ENCODE results near the gene CDH15. TPM values are rescaled to one million over a fixed set of nuclear protein-coding genes. Genes with fewer than 3 reads are reported as not detected.

The CDH15 gene
- total RNA-seq, 1 experiment from 2014 or later = not detected

DNA sequence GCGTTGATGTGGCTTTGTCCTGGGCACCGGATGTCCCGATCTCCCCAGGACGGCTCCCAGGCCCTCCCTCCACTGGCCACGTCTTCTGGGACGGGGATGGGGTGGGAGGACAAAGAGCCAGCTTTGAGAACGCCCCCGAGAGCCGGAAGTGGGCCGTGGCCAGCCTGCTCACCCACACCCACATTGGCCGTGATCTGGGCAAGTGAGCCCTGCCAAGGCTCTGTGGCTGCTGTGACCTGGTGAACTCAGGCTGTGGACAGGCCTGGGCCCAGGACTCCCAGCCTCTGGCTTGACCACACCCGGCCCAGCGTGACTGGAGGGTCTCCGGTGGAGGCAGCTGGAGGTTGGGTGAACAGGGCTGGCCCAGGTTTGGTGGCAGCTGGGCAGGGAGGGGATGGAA lies 3.3 kb downstream of the CDH15 start:
- H3K36me3 ChIP-seq (ENCODE audit: control insufficient read depth, insufficient read depth, low read length) = no peaks in the 10 kb centered on the region
- POLR2A ChIA-PET = no interaction called here
- Mint-ChIP-seq H3K4me3 (ENCODE audit: unreplicated experiment) (no peak overlapping the region), H3K27me3 (ENCODE audit: insufficient read depth, unreplicated experiment) (peaks cover 8% of the 10 kb centered on the region), H3K27ac (ENCODE audit: unreplicated experiment) (no peak overlapping the region), H3K36me3 (ENCODE audit: insufficient read depth, unreplicated experiment) (no peaks in the 10 kb centered on the region), H3K4me1 (ENCODE audit: low read depth, unreplicated experiment) (peaks cover 7% of the 10 kb centered on the region), H3K9me3 (ENCODE audit: unreplicated experiment) (no peaks in the 10 kb centered on the region)
- no peak overlapping the region for H3K4me3 ChIP-seq (ENCODE audit: low read depth, low read length)
- H3K4me1 ChIP-seq = peaks cover 17% of the 10 kb centered on the region
- intact Hi-C loops (cut with micrococcal nuclease; ENCODE audit: unreplicated experiment) = no loop called here
- H3K9me3 ChIP-seq = no peaks in the 10 kb centered on the region
- no peak for DNase-seq
- peaks cover 5% of the 10 kb centered on the region for H3K27me3 ChIP-seq (replicated peaks; ENCODE audit: control insufficient read depth, insufficient read depth, low read length)
- BruUV-seq (replicated peaks) = no TSS peak
- CTCF ChIA-PET = interaction anchor here (1.0 to 1.2 kb wide), 2 partner anchors 8 to 42 kb away, joined by 3 read pairs; partner anchors contain the start of gene ZNF778
- TF ChIP-seq, protein P1, sequence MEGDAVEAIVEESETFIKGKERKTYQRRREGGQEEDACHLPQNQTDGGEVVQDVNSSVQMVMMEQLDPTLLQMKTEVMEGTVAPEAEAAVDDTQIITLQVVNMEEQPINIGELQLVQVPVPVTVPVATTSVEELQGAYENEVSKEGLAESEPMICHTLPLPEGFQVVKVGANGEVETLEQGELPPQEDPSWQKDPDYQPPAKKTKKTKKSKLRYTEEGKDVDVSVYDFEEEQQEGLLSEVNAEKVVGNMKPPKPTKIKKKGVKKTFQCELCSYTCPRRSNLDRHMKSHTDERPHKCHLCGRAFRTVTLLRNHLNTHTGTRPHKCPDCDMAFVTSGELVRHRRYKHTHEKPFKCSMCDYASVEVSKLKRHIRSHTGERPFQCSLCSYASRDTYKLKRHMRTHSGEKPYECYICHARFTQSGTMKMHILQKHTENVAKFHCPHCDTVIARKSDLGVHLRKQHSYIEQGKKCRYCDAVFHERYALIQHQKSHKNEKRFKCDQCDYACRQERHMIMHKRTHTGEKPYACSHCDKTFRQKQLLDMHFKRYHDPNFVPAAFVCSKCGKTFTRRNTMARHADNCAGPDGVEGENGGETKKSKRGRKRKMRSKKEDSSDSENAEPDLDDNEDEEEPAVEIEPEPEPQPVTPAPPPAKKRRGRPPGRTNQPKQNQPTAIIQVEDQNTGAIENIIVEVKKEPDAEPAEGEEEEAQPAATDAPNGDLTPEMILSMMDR (IDR thresholded peaks at IDR 0.05; ENCODE audit: insufficient read depth in 1 of 2, low read depth in 1 of 2, low read length in 1 of 2, severe bottlenecking in 1 of 2, unreplicated experiment in 1 of 2) = no peak

DNA sequence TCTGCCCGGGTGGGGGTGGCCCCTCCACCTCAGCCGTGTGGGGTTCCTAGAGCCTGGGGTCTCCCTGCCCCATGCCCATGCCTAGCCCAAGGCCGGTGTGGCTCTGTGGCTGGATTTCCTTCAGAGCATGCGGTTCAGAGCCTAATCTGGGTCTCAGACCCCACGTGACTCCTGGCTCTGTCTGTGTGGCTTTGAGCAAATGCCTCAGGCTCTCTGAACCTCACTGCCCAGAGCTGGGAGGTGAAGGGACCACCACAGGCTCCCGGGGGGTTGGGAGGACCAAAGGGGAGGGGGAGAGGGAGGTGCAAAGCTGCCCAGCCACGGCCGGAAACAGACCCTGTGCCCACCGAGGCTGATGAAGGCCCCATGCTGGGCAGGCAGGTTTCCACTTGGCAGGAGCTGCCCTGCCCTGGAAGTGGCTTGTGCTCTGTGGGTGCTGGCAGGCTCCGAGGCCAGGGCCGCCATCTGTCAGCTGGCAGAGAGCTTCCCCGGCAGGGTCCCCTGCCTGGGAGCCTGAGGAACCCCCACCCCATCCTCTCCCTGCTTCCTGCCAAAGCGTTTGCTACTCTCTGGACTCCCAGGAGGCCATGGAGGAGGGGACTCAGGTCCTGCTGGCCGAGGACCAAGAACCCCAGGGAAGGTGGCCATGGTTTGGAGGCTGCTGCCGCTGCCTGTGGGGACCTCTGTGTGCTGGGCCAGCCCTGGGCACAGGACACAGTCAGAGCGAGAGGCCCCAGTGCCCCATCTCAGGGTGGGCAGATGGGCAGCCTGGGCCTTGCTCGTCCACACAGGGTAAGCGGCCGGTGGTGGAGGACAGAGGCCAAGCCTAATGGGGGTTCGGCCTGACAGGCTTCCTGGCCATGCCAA lies 4.0 kb downstream of the CDH15 start:
- BruUV-seq (replicated peaks) = no TSS peak
- Mint-ChIP-seq H3K9me3 (ENCODE audit: unreplicated experiment) (no peaks in the 10 kb centered on the region), H3K27me3 (ENCODE audit: insufficient read depth, unreplicated experiment) (peaks cover 8% of the 10 kb centered on the region), H3K36me3 (ENCODE audit: insufficient read depth, unreplicated experiment) (no peaks in the 10 kb centered on the region), H3K4me3 (ENCODE audit: unreplicated experiment) (no peak overlapping the region), H3K27ac (ENCODE audit: unreplicated experiment) (no peak overlapping the region), H3K4me1 (ENCODE audit: low read depth, unreplicated experiment) (peaks cover 5% of the 10 kb centered on the region)
- Histone ChIP-seq H3K27me3 (replicated peaks; ENCODE audit: control insufficient read depth, insufficient read depth, low read length) (peaks cover 5% of the 10 kb centered on the region), H3K4me3 (ENCODE audit: low read depth, low read length) (no peak overlapping the region), H3K9me3 (no peaks in the 10 kb centered on the region), H3K4me1 (peaks cover 13% of the 10 kb centered on the region), H3K36me3 (ENCODE audit: control insufficient read depth, insufficient read depth, low read length) (no peaks in the 10 kb centered on the region)
- intact Hi-C loops (cut with micrococcal nuclease; ENCODE audit: unreplicated experiment) = no loop called here
- DNase-seq = no peak
- ChIA-PET CTCF (no interaction called here), POLR2A (no interaction called here)
- TF ChIP-seq, protein P1 (IDR thresholded peaks at IDR 0.05; ENCODE audit: insufficient read depth in 1 of 2, low read depth in 1 of 2, low read length in 1 of 2, severe bottlenecking in 1 of 2, unreplicated experiment in 1 of 2) = no peak

DNA sequence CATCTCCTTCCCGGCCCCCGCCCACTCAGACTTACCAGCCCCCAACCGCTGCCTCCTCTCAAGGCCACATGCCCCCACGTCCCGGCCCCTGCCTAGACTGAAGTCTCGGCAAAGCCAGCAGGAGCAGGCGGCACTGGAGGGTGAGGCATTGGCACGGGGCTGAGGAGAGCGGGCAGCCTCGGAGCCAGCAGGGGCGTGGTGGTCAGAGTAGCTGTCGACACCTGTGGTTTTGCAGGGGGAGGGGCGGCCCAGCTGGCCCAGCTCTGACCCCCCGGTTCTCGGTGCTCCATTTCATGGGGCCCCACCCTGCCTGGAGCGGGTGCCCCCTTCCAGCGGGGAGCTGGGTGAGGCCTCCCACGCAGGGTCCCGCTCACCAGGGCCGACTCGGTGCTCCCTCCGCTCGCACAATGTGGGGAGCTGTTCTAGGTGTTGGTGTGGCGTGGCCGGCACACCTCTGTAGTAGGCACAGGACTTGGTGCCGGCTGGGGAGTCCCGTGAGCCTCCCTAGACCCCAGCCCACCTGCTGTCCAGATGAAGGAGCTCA lies 4.7 kb downstream of the CDH15 start:
- Mint-ChIP-seq H3K27ac (ENCODE audit: unreplicated experiment) (no peak overlapping the region), H3K4me3 (ENCODE audit: unreplicated experiment) (no peak overlapping the region), H3K4me1 (ENCODE audit: low read depth, unreplicated experiment) (no peaks in the 10 kb centered on the region), H3K27me3 (ENCODE audit: insufficient read depth, unreplicated experiment) (peaks cover 8% of the 10 kb centered on the region), H3K9me3 (ENCODE audit: unreplicated experiment) (no peaks in the 10 kb centered on the region), H3K36me3 (ENCODE audit: insufficient read depth, unreplicated experiment) (no peaks in the 10 kb centered on the region)
- Histone ChIP-seq H3K4me3 (ENCODE audit: low read depth, low read length) (no peak overlapping the region), H3K9me3 (no peaks in the 10 kb centered on the region), H3K36me3 (ENCODE audit: control insufficient read depth, insufficient read depth, low read length) (no peaks in the 10 kb centered on the region), H3K4me1 (peaks cover 8% of the 10 kb centered on the region), H3K27me3 (replicated peaks; ENCODE audit: control insufficient read depth, insufficient read depth, low read length) (peaks cover 5% of the 10 kb centered on the region)
- POLR2A ChIA-PET = no interaction called here
- intact Hi-C loops (cut with micrococcal nuclease; ENCODE audit: unreplicated experiment) = no loop called here
- CTCF ChIA-PET = no interaction called here
- no peak for DNase-seq
- TF ChIP-seq, protein P1 (IDR thresholded peaks at IDR 0.05; ENCODE audit: insufficient read depth in 1 of 2, low read depth in 1 of 2, low read length in 1 of 2, severe bottlenecking in 1 of 2, unreplicated experiment in 1 of 2) = no peak
- no TSS peak for BruUV-seq (replicated peaks)
